Stimulated activated CD4-positive, alpha-beta T cell treated with anti-CD3 and anti-CD28 coated beads, Interleukin-2, amount 100 ng/mL, for 48 hours (primary cell): Measurements from ENCODE around the gene MYH7B.

Source experiments
- DNase-seq, 2 donors: peaks; one replicate each; pipeline ENCODE4 v3.0.0-alpha.2; 2020

The MYH7B gene

GRCh38 chr20:34945315-34946077 lies 10.2 kb upstream of the MYH7B start:
- no peak for DNase-seq

- no peak for DNase-seq
Observed at GRCh38 chr20:34946661-34947060, 9.0 kb upstream of the MYH7B start.

GRCh38 chr20:34947336-34947735 lies 8.3 kb upstream of the MYH7B start:
- no peak for DNase-seq

GRCh38 chr20:34948030-34948429 lies 7.6 kb upstream of the MYH7B start:
- DNase-seq: no peak

- DNase-seq: no peak
Observed at GRCh38 chr20:34949120-34949519, 6.5 kb upstream of the MYH7B start.

- DNase-seq: no peak
Observed at GRCh38 chr20:34951252-34951651, 4.4 kb upstream of the MYH7B start.

- DNase-seq: no peak
Observed at GRCh38 chr20:34951652-34952051, 4.0 kb upstream of the MYH7B start.

GRCh38 chr20:34952671-34953070 lies 3.0 kb upstream of the MYH7B start:
- DNase-seq: no peak

- DNase-seq: no peak
Observed at GRCh38 chr20:34953960-34954359, 1.7 kb upstream of the MYH7B start.

GRCh38 chr20:34954904-34955230 lies 801 bp upstream of the MYH7B start:
- DNase-seq: no peak

GRCh38 chr20:34956041-34956458 lies 382 bp downstream of the MYH7B start:
- no peak for DNase-seq

GRCh38 chr20:34956751-34957472 lies 1.2 kb downstream of the MYH7B start:
- DNase-seq: no peak

- DNase-seq: no peak
Observed at GRCh38 chr20:34964486-34964885, 8.8 kb downstream of the MYH7B start.

GRCh38 chr20:34965051-34965450 lies 9.4 kb downstream of the MYH7B start:
- DNase-seq: no peak

- no peak for DNase-seq
Observed at GRCh38 chr20:34967421-34967820, 11.8 kb downstream of the MYH7B start.

GRCh38 chr20:34968042-34968775 lies 12.5 kb downstream of the MYH7B start:
- DNase-seq: no peak

GRCh38 chr20:34970193-34970840 lies 14.6 kb downstream of the MYH7B start:
- no peak for DNase-seq

GRCh38 chr20:34970846-34971560 lies 15.3 kb downstream of the MYH7B start:
- DNase-seq: no peak

- DNase-seq: no peak
Observed at GRCh38 chr20:34971561-34972235, 16.0 kb downstream of the MYH7B start.

GRCh38 chr20:34974246-34974645 lies 18.6 kb downstream of the MYH7B start:
- no peak for DNase-seq

GRCh38 chr20:34976286-34976685 lies 20.6 kb downstream of the MYH7B start:
- DNase-seq: no peak
